Prostate gland (tissue), 2 donors: ENCODE results near the gene GAGE12E.
"Not testable (repeated sequence)": the region's sequence is repeated elsewhere in the genome, so short reads cannot be mapped to it uniquely, and the experiment has no call there.

Source experiments
- CTCF ChIP-seq, 4 experiments: fragments of 200-600 bp in 2 of 4; fragments of 450-650 bp in 2 of 4; sonication (generic) in 2 of 4; IDR thresholded peaks; 1 replicate in 3 of 4; 2 replicates in 1 of 4; pipeline ENCODE4 v1.5.1; 2016 to 2019; ENCODE audit warnings: antibody characterized with exemption in 4 of 4, mild to moderate bottlenecking in 2 of 4, moderate library complexity in 2 of 4
- POLR2A ChIP-seq: fragments of 450-650 bp; IDR thresholded peaks from one replicate; pipeline ENCODE4 v1.6.1; 2016; ENCODE audit warnings: antibody characterized with exemption, mild to moderate bottlenecking

GRCh38 chrX:49531877-49532276 lies 19.2 kb upstream of the GAGE12E start, which contains the start of gene GAGE12C:
- TF ChIP-seq CTCF (IDR thresholded peaks at IDR 0.05); POLR2A: not testable (repeated sequence)
